HG03565 (cell line): ENCODE data around the gene TOM1.

Source experiments
- ATAC-seq: cut with Tn5 transposase; IDR thresholded peaks from one replicate; pipeline ENCODE4 v1.9.1; 2021; ENCODE audit warnings: mild to moderate bottlenecking, moderate library complexity; ENCODE audit not compliant: unreplicated experiment

TOM1 gene

DNA sequence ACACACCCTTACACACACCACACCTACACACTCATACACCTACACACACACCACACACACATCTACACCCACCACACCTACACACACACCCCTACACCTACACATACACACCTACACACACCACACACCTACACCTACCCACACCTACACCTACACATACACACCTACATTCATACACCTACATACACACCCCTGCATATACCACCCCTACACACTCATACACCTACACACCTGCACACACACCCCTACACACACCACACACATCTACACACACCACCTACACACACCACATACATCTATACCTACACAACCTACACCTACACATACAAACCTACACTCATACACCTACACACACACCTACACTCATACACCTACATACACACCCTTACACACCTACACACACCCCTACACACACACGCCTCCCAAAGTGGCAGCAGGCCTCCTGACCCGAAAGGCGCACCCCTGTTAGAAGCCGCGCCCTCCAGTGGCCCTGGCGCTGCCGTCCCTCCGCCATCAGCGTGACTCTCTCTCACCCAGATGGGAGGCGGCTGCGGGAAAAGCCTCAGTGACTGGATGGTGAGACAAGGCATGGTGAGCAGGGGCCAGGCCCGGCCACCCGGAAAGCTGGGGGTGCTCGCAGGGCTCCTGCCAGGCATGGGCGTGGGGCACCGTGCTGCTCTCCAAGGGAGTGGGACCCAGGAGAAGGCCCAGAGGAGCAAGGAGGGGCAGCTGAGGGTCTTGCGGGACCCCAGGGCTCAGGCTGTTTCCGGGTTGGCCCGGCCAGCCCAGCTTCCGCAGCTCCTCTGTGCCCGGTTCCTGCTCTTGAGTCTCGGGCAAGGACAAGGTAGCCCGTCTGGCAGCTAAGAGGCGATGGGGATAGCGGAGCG, 44.2 kb downstream of the TOM1 start:
- ATAC-seq, result no peak

DNA sequence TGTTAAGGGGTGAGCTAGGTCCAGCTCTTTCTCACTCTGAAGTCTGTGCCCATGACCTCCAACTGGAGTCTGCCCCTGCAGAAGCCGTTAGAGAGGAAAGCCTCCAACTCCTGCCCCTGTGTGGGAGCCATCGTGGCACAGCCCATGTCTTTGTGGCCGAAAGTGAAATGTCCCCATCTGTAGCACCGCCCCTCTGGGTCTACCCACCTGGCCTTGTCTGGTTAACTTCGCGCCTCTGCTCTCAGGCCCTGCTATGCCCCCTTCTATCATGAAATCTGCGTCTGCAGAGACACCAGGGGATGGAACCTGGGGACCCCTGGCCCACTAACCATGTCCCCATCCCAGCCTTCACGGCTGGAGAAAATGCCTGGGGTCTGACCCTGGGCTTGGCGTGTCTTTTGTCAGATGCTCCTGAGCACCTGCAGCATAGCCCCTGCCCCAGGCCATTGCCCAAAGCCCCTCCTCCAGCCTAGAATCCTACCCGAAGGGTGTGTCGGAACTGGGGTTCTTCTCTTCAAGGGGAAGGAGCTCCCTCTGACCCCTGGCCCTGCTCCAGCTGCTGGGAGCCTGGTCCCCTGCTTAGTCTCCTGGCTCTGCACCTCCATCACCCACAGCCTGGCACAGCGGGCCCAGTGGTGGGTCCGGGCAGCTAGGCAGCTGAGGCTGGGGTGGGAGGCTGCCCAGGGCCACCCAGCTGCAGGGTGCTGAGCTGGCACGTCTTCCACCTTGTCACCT, 45.4 kb downstream of the TOM1 start:
- no peak for ATAC-seq

- ATAC-seq, result no peak
Observed at GRCh38 chr22:35345808-35346505, 46.3 kb downstream of the TOM1 start.

DNA sequence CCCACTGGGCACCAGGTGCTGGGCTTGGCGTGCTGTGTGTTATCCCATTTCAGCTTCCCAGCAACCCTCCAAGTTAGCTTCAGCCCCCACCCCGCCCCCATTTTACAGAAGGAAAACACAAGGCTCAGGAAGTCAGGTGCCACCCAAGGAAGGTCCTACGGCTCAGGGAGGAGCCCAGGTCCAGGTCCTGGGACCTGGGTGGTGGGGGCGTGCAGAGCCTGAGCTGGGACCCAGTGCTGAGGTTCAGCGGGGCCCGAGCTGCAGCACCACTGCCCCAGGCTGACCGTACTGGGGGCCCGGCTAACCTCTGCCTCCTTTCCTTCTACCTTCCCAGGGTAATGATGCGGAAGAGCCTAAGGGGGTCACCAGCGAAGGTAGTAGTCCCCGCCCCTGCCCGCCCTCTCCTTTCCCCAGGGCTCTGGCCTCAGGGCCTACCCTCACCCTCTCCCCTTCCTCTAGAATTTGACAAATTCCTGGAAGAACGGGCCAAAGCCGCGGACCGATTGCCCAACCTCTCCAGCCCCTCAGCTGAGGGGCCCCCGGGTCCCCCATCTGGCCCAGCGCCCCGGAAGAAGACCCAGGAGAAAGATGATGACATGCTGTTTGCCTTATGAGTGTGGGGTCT, 47.0 kb downstream of the TOM1 start:
- no peak for ATAC-seq

DNA sequence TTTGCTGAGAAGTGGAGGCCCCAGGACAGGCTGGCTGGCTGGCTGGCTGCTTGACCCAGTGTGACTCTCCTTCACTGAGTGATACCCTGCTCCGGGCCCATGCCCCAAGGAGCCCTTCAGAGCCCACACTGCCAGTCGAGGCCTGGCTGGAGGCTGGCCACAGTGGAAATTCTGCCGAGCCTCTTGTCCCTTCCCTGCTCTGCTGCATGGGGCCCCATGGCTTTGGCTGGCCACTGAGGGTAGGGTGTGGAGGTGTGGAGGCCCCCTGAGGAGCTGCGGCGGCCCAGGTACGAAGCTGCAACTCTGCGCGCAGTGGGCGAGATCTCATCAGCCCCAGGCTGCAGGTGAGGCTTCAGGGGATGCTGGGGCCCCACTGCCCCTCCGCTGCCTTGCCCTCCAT, 47.8 kb downstream of the TOM1 start:
- no peak for ATAC-seq

- no peak for ATAC-seq
Observed at GRCh38 chr22:35348026-35348590, 48.4 kb downstream of the TOM1 start.

GRCh38 chr22:35348703-35349102, 49.0 kb downstream of the TOM1 start:
- ATAC-seq, result no peak

- no peak for ATAC-seq
Observed at GRCh38 chr22:35349368-35349703, 49.6 kb downstream of the TOM1 start.

DNA sequence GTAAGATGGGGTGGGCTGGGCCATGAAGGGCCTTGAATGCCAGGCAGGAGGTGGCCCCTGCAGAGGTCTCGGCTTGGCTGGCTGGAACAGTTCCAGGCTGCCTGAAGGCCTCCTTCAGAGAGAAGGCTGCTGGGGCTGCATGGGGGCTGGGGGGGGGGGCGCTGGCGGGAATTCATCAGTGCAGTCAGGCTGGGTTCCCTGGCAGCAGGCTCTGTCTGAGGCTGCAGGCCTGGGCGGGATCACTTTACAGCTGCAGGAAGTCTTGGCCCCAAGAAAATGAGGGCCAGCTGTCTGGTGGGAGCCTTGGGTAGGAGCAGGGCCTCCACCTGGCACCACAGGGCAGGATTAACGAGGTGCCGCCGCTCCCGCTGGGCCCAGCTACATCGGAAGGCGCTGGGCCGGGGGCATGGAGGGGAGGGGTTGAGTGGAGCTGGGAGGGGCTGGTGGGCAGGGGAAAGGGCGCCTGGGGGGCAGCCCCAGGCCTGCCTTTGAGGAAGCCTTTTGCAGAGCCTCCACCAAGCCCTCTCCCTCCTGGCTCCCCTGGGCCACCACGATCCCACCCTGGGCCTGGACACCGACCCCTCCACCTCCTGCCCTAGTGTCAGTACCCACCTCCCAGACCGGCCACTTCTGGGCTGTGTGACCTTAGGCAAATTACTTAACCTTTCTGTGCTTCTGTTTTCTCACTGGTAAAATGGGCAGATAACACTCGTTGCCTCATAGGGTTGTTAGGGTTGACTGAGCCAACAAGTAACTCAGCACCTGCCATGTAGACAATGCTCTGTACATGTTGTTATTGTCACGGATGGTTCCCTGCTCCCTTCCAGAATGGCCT, 50.2 kb downstream of the TOM1 start:
- ATAC-seq, result no peak

DNA sequence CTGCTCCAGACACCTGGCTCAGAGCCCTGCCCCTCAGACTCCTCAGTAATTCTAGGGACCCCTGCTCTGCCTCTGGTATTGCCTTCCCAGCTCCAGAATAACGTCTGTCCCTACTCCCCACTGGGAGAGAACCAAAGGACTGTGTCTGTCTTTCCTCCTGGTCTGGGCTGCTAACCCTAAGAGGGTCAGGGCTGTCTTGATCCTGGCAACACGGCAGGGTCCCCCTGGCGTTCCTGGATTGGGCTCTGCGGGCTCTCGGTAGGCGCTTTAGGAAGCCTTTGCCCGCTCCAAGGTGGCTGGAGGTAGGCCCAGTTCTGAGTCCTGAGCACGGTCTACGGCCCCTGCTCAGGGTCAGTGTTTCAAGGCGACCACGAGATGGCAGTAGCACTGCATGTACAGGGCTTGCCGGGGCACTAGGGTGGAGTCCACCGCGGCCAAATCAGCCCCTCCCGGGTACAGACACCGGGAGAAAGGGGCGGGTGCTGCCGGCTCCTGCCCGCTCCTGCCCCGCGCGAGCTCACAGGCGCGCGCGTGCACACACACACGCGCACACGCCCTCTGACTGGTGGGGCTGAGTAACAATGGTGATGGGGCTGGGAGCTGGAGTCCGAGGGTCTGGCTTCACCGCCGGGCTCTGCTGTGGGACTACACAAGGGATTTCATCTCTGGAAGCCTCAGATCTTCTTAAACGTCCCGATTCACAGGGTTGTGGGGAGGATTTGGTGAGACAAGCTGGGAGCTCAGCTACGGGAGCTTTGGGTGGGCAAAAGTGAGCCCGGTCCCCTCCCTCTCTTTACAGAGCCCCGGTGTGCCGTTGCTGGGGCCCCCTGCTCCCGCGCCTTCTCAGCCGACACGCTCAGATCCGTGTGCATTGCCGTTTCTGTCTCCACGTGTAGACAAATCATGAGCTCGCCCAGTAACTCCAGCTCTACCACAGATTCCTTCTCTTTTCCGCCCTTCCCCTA, 51.1 kb downstream of the TOM1 start:
- peak; percentile 86 for ATAC-seq

GRCh38 chr22:35352214-35353111, 52.8 kb downstream of the TOM1 start:
- ATAC-seq, result no peak

- no peak for ATAC-seq
Observed at GRCh38 chr22:35353318-35353717, 53.6 kb downstream of the TOM1 start.

DNA sequence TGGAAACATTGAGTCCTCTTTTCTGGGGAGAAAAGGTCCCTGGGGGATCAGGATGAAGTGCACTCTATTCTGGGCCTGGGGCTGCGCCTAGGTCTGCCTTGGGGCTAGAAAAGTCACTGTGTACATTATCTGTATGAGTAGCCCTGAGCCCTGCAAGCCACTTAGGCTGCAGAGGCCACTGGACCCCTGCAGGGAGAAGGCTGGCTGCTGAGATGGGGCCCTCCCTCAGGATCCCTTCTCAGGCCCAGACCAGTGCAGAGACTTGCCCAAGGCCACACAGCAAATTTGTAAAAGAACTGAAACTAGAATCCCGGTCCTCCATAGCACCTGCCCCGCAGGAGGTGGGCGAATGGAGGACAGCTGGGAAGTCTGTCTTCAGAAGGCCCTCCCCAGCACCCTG, 54.4 kb downstream of the TOM1 start:
- ATAC-seq, result no peak

DNA sequence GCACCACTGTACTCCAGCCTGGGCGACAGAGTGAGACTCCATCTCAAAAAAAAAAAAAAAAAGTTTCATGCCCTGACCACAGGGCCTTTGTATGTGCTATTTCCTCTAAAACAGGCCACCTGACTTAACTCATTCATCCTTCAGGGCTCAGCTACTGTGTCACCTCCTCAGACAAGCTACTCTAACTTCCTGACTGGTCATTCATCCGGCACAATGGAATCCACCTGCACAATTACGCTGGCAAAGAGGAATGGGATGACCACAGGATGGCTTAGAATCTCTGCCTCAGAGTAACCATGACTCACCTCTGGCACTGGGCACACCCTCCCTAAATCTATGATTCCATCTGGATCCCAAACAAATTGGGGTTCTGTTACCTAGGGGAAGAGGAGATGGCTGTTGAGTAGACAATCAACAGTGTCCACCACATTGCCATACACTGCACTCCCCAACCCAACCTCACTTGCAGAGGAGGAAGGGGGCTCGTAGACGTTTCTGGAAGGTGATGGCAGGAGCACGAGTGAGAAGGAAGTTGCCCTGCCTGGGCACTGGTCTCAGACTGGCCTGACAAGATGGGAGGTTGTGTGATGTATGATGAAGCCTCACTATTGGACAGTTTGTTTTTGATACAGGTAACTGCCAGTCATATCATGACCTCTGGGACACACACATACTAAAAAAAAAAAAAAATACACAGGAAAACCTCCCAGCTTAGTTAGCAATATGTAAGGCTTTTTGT, 58.4 kb downstream of the TOM1 start:
- no peak for ATAC-seq

- no peak for ATAC-seq
Observed at GRCh38 chr22:35359380-35360065, 59.8 kb downstream of the TOM1 start.

DNA sequence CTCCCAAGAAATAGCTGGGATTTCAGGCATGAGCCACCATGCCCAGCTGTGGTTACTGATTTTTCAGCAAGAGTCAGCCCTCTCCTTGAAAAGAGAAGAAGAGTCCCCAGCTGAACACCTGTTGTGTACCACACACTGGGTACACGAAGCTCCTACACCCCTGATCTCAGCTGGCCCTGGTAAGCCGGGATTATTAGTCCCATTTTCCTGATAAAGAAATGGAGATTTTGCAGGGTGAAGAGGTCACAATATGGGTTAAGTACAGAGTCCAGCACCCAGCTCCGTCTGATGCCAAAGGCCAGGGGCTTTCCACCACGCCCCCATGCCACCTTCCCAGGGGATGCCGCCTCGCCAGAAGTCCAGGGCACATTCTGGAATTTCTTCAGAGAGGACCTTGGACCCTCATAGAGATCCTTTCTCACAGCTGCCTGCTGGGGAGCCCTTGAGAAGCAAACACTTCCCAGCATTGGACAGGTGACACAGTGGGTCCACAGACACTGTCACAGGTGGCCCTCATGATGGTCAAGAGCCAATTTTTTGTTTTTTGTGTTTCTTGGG, 61.4 kb downstream of the TOM1 start:
- no peak for ATAC-seq
